ENCODE data around the gene NSG2. TPM values are rescaled to one million over a fixed set of nuclear protein-coding genes. Genes with fewer than 3 reads are reported as not detected.

NSG2 gene
- 1 to 10 TPM in 2 of 4 donors, not detected in 2; 1.4 to 4.0 TPM for total RNA-seq

- Histone ChIP-seq H3K27me3 (no peaks in the 10 kb centered on the region), H3K9me3 (no peaks in the 10 kb centered on the region), H3K4me3 (no peak within 1 kb of the TSS), H3K36me3 (no peaks in the 10 kb centered on the region), H3K4me1 (no peaks in the 10 kb centered on the region), H3K27ac (no peak within 1 kb of the TSS)
- WGBS, 2 donors (ENCODE audit: low coverage in 1 of 2) = 4 to 6% methylated on average over 9 to 17 of the region's 17 CpGs
- peak; percentile 64 for DNase-seq
- in situ Hi-C loops (cut with MboI; ENCODE audit: low pct_ligation_motif_present in 1 of 4, low pct_unique_long_range_greater_than_20kb in 1 of 4, low sequenced_read_pairs in 3 of 4) (loop anchor here (10.0 to 25.0 kb wide), 2 partner anchors 267 to 269 kb away; no protein-coding TSS in a partner anchor), intact Hi-C loops (cut with DNase I; ENCODE audit: low total_unique reads) (no loop called here)
- TF ChIP-seq POLR2AphosphoS5 (IDR thresholded peaks at IDR 0.05) = no peak
- TF ChIP-seq EP300 (IDR thresholded peaks at IDR 0.05; ENCODE audit: low read depth) = no peak
- TF ChIP-seq CTCF (IDR thresholded peaks at IDR 0.05) = peak in 4 of 5 experiments; percentile 24 to 40 (median 34)
- no peak for TF ChIP-seq POLR2A (IDR thresholded peaks at IDR 0.05)
These were observed at the start of gene NSG2 for GRCh38 chr5:174045470-174046025. Gene NSG2 (plus strand): TSS chr5:174045706. CDS start chr5:174046756, 1,050 bp downstream.

- Histone ChIP-seq H3K4me3 (no peak overlapping the region), H3K4me1 (no peaks in the 10 kb centered on the region), H3K9me3 (no peaks in the 10 kb centered on the region), H3K36me3 (no peaks in the 10 kb centered on the region), H3K27ac (no peak overlapping the region), H3K27me3 (peaks cover 33% of the 10 kb centered on the region)
- intact Hi-C loops (cut with DNase I; ENCODE audit: low total_unique reads) (no loop called here), in situ Hi-C loops (cut with MboI; ENCODE audit: low pct_ligation_motif_present in 1 of 4, low pct_unique_long_range_greater_than_20kb in 1 of 4, low sequenced_read_pairs in 3 of 4) (no loop called here)
- DNase-seq = no peak
- TF ChIP-seq EP300 (IDR thresholded peaks at IDR 0.05; ENCODE audit: low read depth) (no peak), POLR2A (IDR thresholded peaks at IDR 0.05) (no peak), CTCF (IDR thresholded peaks at IDR 0.05) (no peak), POLR2AphosphoS5 (IDR thresholded peaks at IDR 0.05) (no peak)
- 72 to 80% methylated on average over 4 of the region's 4 CpGs for WGBS, 2 donors (ENCODE audit: low coverage in 1 of 2)
These were observed 48.2 kb upstream of the NSG2 start for GRCh38 chr5:173997331-173997730.

- 55 to 57% methylated on average over 3 to 4 of the region's 4 CpGs for WGBS, 2 donors (ENCODE audit: low coverage in 1 of 2)
- H3K4me1 ChIP-seq = no peaks in the 10 kb centered on the region
- H3K27me3 ChIP-seq = peaks cover 23% of the 10 kb centered on the region
- in situ Hi-C loops (cut with MboI; ENCODE audit: low pct_ligation_motif_present in 1 of 4, low pct_unique_long_range_greater_than_20kb in 1 of 4, low sequenced_read_pairs in 3 of 4) = no loop called here
- no peaks in the 10 kb centered on the region for H3K36me3 ChIP-seq
- DNase-seq = no peak
- no peak for TF ChIP-seq POLR2AphosphoS5 (IDR thresholded peaks at IDR 0.05)
- TF ChIP-seq EP300 (IDR thresholded peaks at IDR 0.05; ENCODE audit: low read depth) = no peak
- no peak for TF ChIP-seq POLR2A (IDR thresholded peaks at IDR 0.05)
- no peak for TF ChIP-seq CTCF (IDR thresholded peaks at IDR 0.05)
- no peaks in the 10 kb centered on the region for H3K9me3 ChIP-seq
- intact Hi-C loops (cut with DNase I; ENCODE audit: low total_unique reads) = no loop called here
- no peak overlapping the region for H3K4me3 ChIP-seq
- no peak overlapping the region for H3K27ac ChIP-seq
These were observed 47.0 kb upstream of the NSG2 start for GRCh38 chr5:173998531-173998930.

GRCh38 chr5:174000076-174000475, 45.4 kb upstream of the NSG2 start:
- DNase-seq = no peak
- Histone ChIP-seq H3K36me3 (no peaks in the 10 kb centered on the region), H3K9me3 (no peaks in the 10 kb centered on the region), H3K4me3 (no peak overlapping the region), H3K27ac (no peak overlapping the region), H3K27me3 (peaks cover 22% of the 10 kb centered on the region), H3K4me1 (no peaks in the 10 kb centered on the region)
- TF ChIP-seq CTCF (IDR thresholded peaks at IDR 0.05) = no peak
- no peak for TF ChIP-seq EP300 (IDR thresholded peaks at IDR 0.05; ENCODE audit: low read depth)
- TF ChIP-seq POLR2AphosphoS5 (IDR thresholded peaks at IDR 0.05) = no peak
- no peak for TF ChIP-seq POLR2A (IDR thresholded peaks at IDR 0.05)
- intact Hi-C loops (cut with DNase I; ENCODE audit: low total_unique reads) (no loop called here), in situ Hi-C loops (cut with MboI; ENCODE audit: low pct_ligation_motif_present in 1 of 4, low pct_unique_long_range_greater_than_20kb in 1 of 4, low sequenced_read_pairs in 3 of 4) (no loop called here)
- 72 to 78% methylated on average over 4 of the region's 4 CpGs for WGBS, 2 donors (ENCODE audit: low coverage in 1 of 2)

All from transverse colon (tissue), 4 donors.